ENCODE data around the gene APBA2. TPM values are rescaled to one million over a fixed set of nuclear protein-coding genes. Genes with fewer than 3 reads are reported as not detected.
"Not testable (repeated sequence)": the region's sequence is repeated elsewhere in the genome, so short reads cannot be mapped to it uniquely, and the experiment has no call there.

The APBA2 gene
- total and polyA plus RNA-seq, 2 of the 4 experiments (the other 2 are of a cell fraction): 21.7 to 33.0 TPM

DNA sequence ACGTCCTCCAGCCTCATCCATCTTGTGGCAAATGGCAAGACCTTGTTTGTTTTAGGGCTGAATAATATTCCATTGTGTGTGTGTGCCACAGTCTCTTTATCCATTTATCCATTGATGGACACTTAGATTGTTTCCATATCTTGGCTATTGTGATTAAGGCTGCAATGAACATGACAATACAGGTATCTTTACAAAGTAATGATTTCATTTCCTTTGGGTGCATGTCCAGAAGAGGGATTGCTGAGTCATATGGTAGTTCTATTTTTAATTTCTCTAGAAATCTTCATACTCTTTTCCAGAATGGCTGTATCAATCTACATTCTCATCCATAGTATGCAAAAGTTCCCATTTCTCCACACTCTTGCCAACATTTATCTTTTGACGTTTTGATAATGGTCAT is 31.2 kb upstream of the APBA2 start:
- H2BK15ac ChIP-seq (ENCODE audit: low read depth, low read length); H3K36me3 ChIP-seq (ENCODE audit: control insufficient read depth, insufficient read depth, low read length); H3K56ac ChIP-seq (ENCODE audit: extremely low read depth, insufficient read depth, low read length); H4K91ac ChIP-seq (ENCODE audit: insufficient read depth, low read depth, low read length); H3K4me3 ChIP-seq (ENCODE audit: insufficient read depth, low read depth, low read length); H4K8ac ChIP-seq (ENCODE audit: low read depth in 2 of 2, low read length in 2 of 2); intact Hi-C loops (cut with micrococcal nuclease); H4K5ac ChIP-seq (ENCODE audit: low read depth, low read length); H4K20me1 ChIP-seq (ENCODE audit: insufficient read depth, low read length); H3K79me1 ChIP-seq (ENCODE audit: low read depth in 1 of 2, low read length in 2 of 2); H3K9me3 ChIP-seq (ENCODE audit: control insufficient read depth, insufficient read depth, low read length); H3K4me2 ChIP-seq (ENCODE audit: low read depth, low read length); H3K4ac ChIP-seq (ENCODE audit: low read depth, low read length); H3K27ac ChIP-seq (ENCODE audit: insufficient read depth, low read length); CTCF ChIA-PET; H2BK20ac ChIP-seq (ENCODE audit: low read depth, low read length); H2AFZ ChIP-seq (replicated peaks; ENCODE audit: low read length, poor library complexity); BruUV-seq (replicated peaks); H3K9ac ChIP-seq (ENCODE audit: low read depth, low read length); H3K27me3 ChIP-seq (ENCODE audit: control insufficient read depth, insufficient read depth, low read length); H2BK5ac ChIP-seq (ENCODE audit: low read depth, low read length, poor library complexity, severe bottlenecking); H2BK120ac ChIP-seq (ENCODE audit: low read depth, low read length); dilution Hi-C loops (cut with HindIII; ENCODE audit: low sequenced_read_pairs, unreplicated experiment); H3K18ac ChIP-seq (ENCODE audit: low read depth, low read length); H3K9me1 ChIP-seq (ENCODE audit: insufficient read depth, low read length); H2AK5ac ChIP-seq (ENCODE audit: low read depth, low read length); in situ Hi-C loops (cut with MboI; ENCODE audit: low sequenced_read_pairs); ATAC-seq (ENCODE audit: low read depth); POLR2A ChIA-PET (ENCODE audit: unreplicated experiment); H3K23ac ChIP-seq (ENCODE audit: low read depth, low read length); H3K4me1 ChIP-seq (ENCODE audit: control insufficient read depth, insufficient read depth, low read length); H2AK9ac ChIP-seq (replicated peaks; ENCODE audit: low read depth, low read length, poor library complexity); H3K14ac ChIP-seq (replicated peaks; ENCODE audit: low read depth, low read length); DNase-seq: not testable (repeated sequence)
- WGBS, 2 experiments (ENCODE audit: extremely low coverage in 2 of 2, insufficient read length in 1 of 2): no CpG with 5 or more reads among the region's 2 CpGs
